Brain microvascular endothelial cell (primary cell): Measurements from ENCODE around the gene SMAD6.
A peak's percentile ranks its signal among the peaks of the same experiment; 100 is the strongest.

ENCODE experiments used
- DNase-seq: peaks from one replicate; pipeline ENCODE4 v3.0.0-alpha.2; 2020
- H3K27ac ChIP-seq: fragments of 250-450 bp; sonication (Bioruptor Pico); 2 replicates; pipeline ENCODE4 v1.5.1; 2020; ENCODE audit warnings: mild to moderate bottlenecking, moderate library complexity
- H3K27me3 ChIP-seq: fragments of 250-450 bp; sonication (Bioruptor Pico); replicated peaks from 2 replicates; pipeline ENCODE4 v1.5.1; 2020; ENCODE audit warnings: mild to moderate bottlenecking
- H3K36me3 ChIP-seq: fragments of 250-450 bp; sonication (Bioruptor Pico); replicated peaks from 2 replicates; pipeline ENCODE4 v1.5.1; 2020; ENCODE audit warnings: mild to moderate bottlenecking
- H3K4me3 ChIP-seq: 2 replicates; pipeline ENCODE4 v1.5.1; 2011; ENCODE audit warnings: low read depth, mild to moderate bottlenecking, control low read depth, low read length, moderate library complexity
- in situ Hi-C: cut with HindIII; loops from 2 replicates; pipeline ENCODE4 v1.10.0; 2017; ENCODE audit warnings: low sequenced_read_pairs, low pct_ligation_motif_present
- TF ChIP-seq, protein P1 (sequence below): IDR thresholded peaks from 2 replicates; pipeline ENCODE4 v1.5.1; 2011; ENCODE audit warnings: low read depth, mild to moderate bottlenecking, moderate library complexity, low read length, control low read depth, inconsistent platforms; ENCODE audit errors: missing control alignments

The SMAD6 gene

DNA sequence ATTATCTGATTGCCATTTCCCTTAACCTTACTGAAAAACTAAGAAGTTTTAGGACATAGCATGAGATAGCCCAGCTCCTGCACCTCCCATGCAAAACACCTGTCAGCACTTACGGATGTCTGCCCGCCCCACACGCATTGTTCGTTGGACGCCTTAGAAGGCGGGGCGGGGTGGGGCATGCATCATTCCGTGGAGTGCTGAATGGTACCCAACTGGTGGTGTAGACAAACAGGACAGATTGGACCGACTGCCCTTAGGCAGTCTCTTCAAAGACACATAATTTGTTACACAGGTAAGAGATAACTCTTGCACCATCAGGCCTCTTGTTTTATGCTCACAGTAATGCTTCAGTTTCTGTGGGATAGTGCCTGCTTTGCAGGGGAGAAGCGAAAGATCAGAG lies 93.8 kb downstream of the SMAD6 start:
- H3K4me3 ChIP-seq, result no peak overlapping the region
- no peaks in the 10 kb centered on the region for H3K36me3 ChIP-seq

DNA sequence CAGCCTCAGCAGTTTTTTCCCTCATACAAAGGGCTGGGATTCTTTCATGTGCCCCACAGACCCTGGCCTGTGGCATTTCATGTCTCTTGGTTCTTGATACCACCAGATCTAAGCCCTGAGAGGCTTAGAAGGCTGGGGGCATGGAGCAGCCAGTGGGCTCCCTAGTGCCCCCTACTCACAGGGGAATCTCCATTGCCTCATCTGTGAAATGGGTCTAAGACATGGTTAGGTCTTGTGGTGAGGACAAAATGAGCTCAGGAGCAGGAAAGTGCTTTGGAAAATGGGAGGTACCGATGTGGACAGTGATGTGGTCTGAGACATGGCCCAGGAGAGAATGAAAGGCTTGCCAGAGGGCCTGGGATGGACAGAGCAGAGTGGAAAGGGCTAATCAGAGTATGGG lies 94.3 kb downstream of the SMAD6 start:
- Histone ChIP-seq H3K4me3 (no peak overlapping the region), H3K27me3 (no peaks in the 10 kb centered on the region), H3K27ac (no peak overlapping the region), H3K36me3 (no peaks in the 10 kb centered on the region)
- TF ChIP-seq, protein P1, sequence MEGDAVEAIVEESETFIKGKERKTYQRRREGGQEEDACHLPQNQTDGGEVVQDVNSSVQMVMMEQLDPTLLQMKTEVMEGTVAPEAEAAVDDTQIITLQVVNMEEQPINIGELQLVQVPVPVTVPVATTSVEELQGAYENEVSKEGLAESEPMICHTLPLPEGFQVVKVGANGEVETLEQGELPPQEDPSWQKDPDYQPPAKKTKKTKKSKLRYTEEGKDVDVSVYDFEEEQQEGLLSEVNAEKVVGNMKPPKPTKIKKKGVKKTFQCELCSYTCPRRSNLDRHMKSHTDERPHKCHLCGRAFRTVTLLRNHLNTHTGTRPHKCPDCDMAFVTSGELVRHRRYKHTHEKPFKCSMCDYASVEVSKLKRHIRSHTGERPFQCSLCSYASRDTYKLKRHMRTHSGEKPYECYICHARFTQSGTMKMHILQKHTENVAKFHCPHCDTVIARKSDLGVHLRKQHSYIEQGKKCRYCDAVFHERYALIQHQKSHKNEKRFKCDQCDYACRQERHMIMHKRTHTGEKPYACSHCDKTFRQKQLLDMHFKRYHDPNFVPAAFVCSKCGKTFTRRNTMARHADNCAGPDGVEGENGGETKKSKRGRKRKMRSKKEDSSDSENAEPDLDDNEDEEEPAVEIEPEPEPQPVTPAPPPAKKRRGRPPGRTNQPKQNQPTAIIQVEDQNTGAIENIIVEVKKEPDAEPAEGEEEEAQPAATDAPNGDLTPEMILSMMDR, result no peak
- no peak for DNase-seq
- in situ Hi-C loops, result no loop called here

More for the DNA sequence above, 93.8 kb downstream of the SMAD6 start:
- DNase-seq, result no peak
- Histone ChIP-seq H3K27me3 (no peaks in the 10 kb centered on the region), H3K27ac (no peak overlapping the region)
- in situ Hi-C loops, result no loop called here
- TF ChIP-seq, protein P1, result no peak

DNA sequence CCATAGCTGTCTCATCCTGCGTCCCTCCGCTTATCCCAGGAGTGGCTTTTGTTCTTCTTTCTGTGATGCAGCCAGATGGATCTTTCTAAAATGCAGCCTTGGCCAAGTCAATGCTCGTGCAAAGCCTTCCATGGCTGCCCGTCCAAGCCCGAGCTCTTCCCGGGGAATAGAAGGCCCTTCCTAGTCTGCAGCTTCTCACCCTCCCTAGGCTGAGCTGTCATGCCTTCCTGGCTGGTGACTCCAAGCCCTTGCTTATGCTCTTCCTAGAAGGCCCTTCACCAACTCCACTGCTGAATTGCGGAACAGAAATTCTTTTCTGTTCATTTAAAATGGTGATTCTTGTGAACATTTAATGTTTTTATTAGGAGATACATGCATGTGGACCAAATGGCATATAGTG lies 95.9 kb downstream of the SMAD6 start:
- Histone ChIP-seq H3K27me3 (no peaks in the 10 kb centered on the region), H3K36me3 (no peaks in the 10 kb centered on the region), H3K27ac (no peak overlapping the region), H3K4me3 (no peak overlapping the region)
- in situ Hi-C loops, result no loop called here
- no peak for DNase-seq
- TF ChIP-seq, protein P1, result no peak

DNA sequence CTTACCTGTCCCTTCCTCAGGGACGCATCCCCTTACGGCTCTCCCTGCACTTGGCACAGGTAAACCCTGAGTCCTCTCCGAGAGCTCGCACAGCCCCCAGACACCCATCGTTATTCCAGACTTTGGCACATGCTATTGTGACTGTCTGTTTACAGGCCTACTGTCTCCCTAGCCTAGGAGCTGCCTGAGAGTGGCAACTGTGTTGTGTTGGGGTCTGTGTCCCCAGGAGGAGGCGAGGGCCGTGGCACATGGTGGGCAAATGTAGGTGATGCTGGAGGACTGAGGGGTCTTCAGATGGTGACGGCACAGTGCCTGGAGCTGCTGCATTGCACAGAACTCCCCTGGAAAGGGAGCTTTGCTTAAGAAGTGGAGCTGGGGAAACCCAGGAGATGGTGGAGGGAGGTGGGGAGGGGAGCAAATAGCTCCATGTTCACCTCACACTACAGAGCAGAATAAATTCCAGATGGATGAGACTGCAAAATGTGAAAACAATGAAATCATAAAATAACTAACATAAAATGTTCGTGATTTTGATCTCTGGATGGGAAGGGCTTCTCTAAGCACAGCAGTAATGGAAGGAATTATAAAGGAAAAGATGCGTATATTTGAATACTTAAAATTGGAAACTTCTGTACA lies 96.5 kb downstream of the SMAD6 start:
- DNase-seq, result peak; percentile 69
- no peaks in the 10 kb centered on the region for H3K36me3 ChIP-seq
- TF ChIP-seq, protein P1, result no peak
- H3K4me3 ChIP-seq, result no peak overlapping the region
- peak overlapping the region; percentile 3 for H3K27ac ChIP-seq
- no peaks in the 10 kb centered on the region for H3K27me3 ChIP-seq
- in situ Hi-C loops, result no loop called here

DNA sequence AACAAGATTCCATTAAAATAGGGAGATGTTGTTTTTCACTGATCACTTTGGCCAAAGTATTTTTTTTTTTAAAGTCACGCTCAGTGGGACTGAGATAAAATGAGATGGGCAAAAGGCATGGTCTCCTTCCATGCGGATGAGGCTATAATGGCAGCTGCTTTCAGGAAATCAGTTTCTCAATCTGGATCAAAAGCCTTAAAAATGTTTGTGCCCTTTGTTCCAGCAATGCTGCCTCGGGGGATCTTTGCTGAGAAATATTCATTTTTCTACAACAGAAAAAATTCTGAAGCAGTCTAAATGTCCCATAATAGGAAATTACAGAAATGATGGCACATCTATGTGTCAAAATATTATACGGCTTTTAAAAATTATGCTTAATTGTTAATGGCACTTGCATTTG lies 97.2 kb downstream of the SMAD6 start:
- no peak for DNase-seq
- TF ChIP-seq, protein P1, result no peak
- no peaks in the 10 kb centered on the region for H3K36me3 ChIP-seq
- in situ Hi-C loops, result no loop called here
- no peaks in the 10 kb centered on the region for H3K27me3 ChIP-seq
- H3K27ac ChIP-seq, result peak overlapping the region; percentile 2
- no peak overlapping the region for H3K4me3 ChIP-seq
